GM12878 (cell line): ENCODE measurements around the gene ANKS1A. TPM values are rescaled to one million over a fixed set of nuclear protein-coding genes. Genes with fewer than 3 reads are reported as not detected.

Experiments used
- ATAC-seq: fragments of 200-7000 bp; cut with Tn5 transposase; 3 replicates; pipeline ENCODE4 v1.9.1; 2020; ENCODE audit warnings: mild to moderate bottlenecking, moderate library complexity
- BruUV-seq: library from RNA; stranded (reverse); fragments of 400-500 nt; replicated peaks from 2 replicates; lab custom pipeline; 2021; lab: Mats Ljungman, UMichigan
- CTCF ChIA-PET: fragments of 300-600 bp; sonication (Branson Sonifier 250); formaldehyde crosslinking; extraction: SDS; loops from one replicate; lab custom pipeline; 2021; ENCODE audit warnings: inconsistent platforms; lab: Yijun Ruan, JAX
- POLR2A ChIA-PET: fragments of 350-600 bp; formaldehyde crosslinking; extraction: SDS; loops from one replicate; lab custom pipeline; 2021; ENCODE audit warnings: inconsistent platforms; lab: Charles Lee
- RAD21 ChIA-PET: fragments of 300-600 bp; sonication (Branson Sonifier 250); formaldehyde crosslinking; loops from one replicate; lab custom pipeline; 2023; ENCODE audit warnings: antibody characterized with exemption; ENCODE audit not compliant: unreplicated experiment; lab: Charles Lee
- SMC1A ChIA-PET: fragments of 300-600 bp; sonication (Branson Sonifier 250); formaldehyde crosslinking; loops from one replicate; lab custom pipeline; 2023; ENCODE audit not compliant: unreplicated experiment, uncharacterized antibody; lab: Charles Lee
- DNase-seq: peaks from one replicate; pipeline ENCODE4 v3.0.0-alpha.2; 2011; ENCODE audit warnings: low read depth, low spot score
- FAIRE-seq: peaks from 3 replicates; lab custom pipeline; 2011; peaks lifted over from hg19 to GRCh38; lab: Jason Lieb, UNC
- H2AFZ ChIP-seq: 2 replicates; pipeline ENCODE4 v1.6.0; 2011; ENCODE audit warnings: low read depth, low read length, control low read depth; ENCODE audit not compliant: control insufficient read depth
- H3K27ac ChIP-seq: 2 replicates; pipeline ENCODE4 v1.5.1; 2011; ENCODE audit warnings: control low read depth; ENCODE audit not compliant: control insufficient read depth, insufficient read depth
- H3K27me3 ChIP-seq, 2 experiments: replicated peaks in 1 of 2; 2 replicates each; pipeline versions ENCODE4 v1.6.0 to v1.6.1; 2011; ENCODE audit warnings: low read length in 1 of 2; ENCODE audit not compliant: control insufficient read depth in 2 of 2, insufficient read depth in 2 of 2
- H3K36me3 ChIP-seq, 2 experiments: 2 replicates each; pipeline ENCODE4 v1.5.1; 2011; ENCODE audit warnings: low read length in 1 of 2; ENCODE audit not compliant: control insufficient read depth in 2 of 2, insufficient read depth in 2 of 2
- H3K4me1 ChIP-seq: 2 replicates; pipeline ENCODE4 v1.6.1; 2011; ENCODE audit warnings: mild to moderate bottlenecking, low read length, moderate library complexity, mixed read lengths; ENCODE audit not compliant: control insufficient read depth, insufficient read depth
- H3K4me2 ChIP-seq: 2 replicates; pipeline ENCODE4 v1.6.0; 2011; ENCODE audit warnings: control low read depth; ENCODE audit not compliant: control insufficient read depth, insufficient read depth
- H3K4me3 ChIP-seq: fragments of 200-600 bp; sonication (generic); 2 replicates; pipeline ENCODE4 v1.5.1; 2016
- H3K79me2 ChIP-seq: 2 replicates; pipeline ENCODE4 v1.6.0; 2011; ENCODE audit warnings: low read length; ENCODE audit not compliant: control insufficient read depth, insufficient read depth
- H3K9ac ChIP-seq: 2 replicates; pipeline ENCODE4 v1.8.0; 2011; ENCODE audit warnings: low read length, control low read depth, mixed read lengths; ENCODE audit not compliant: control insufficient read depth, insufficient read depth
- H3K9me3 ChIP-seq: replicated peaks from 3 replicates; pipeline ENCODE4 v1.5.1; 2011; ENCODE audit warnings: mild to moderate bottlenecking, low read length; ENCODE audit not compliant: control insufficient read depth, insufficient read depth
- H4K20me1 ChIP-seq: 2 replicates; pipeline ENCODE4 v1.6.0; 2011; ENCODE audit not compliant: control insufficient read depth, insufficient read depth
- E2F4 ChIP-seq: IDR thresholded peaks from 2 replicates; pipeline ENCODE4 v1.6.1; 2012; ENCODE audit warnings: low read depth, low read length, improper control_type of control experiment
- ELK1 ChIP-seq: IDR thresholded peaks from 2 replicates; pipeline ENCODE4 v1.6.1; 2012; ENCODE audit warnings: low read depth, low read length, improper control_type of control experiment
- KAT2A ChIP-seq: conservative IDR thresholded peaks from 2 replicates; pipeline ENCODE4 v1.6.1; 2011; ENCODE audit warnings: low read depth, low read length; ENCODE audit not compliant: control insufficient read depth
- NFYB ChIP-seq: IDR thresholded peaks from 2 replicates; pipeline ENCODE4 v1.6.1; 2011; ENCODE audit warnings: low read depth, mild to moderate bottlenecking, low read length, improper control_type of control experiment, moderate library complexity; ENCODE audit not compliant: insufficient read depth
- RAD51 ChIP-seq: fragments of 450-650 bp; IDR thresholded peaks from 2 replicates; pipeline ENCODE4 v1.6.1; 2016; ENCODE audit warnings: moderate library complexity, mild to moderate bottlenecking, inconsistent platforms
- RCOR1 ChIP-seq: conservative IDR thresholded peaks from 2 replicates; pipeline ENCODE4 v1.6.1; 2012; ENCODE audit warnings: low read depth, low read length, improper control_type of control experiment
- WGBS: methylation state at CpG from one replicate; pipeline ENCODE4 v1.1.6; 2016; ENCODE audit warnings: low lambda C conversion rate; ENCODE audit not compliant: insufficient replicate concordance, insufficient coverage; ENCODE audit errors: missing lambda C conversion rate; 5-methylcytosine and 5-hydroxymethylcytosine counted together
- in situ Hi-C: fragments of 300-500 bp; cut with MboI; formaldehyde crosslinking; loops from 9 replicates; pipeline ENCODE4 v1.14.3; 2018; ENCODE audit warnings: mixed read lengths
- intact Hi-C: fragments of 100-400 bp; cut with micrococcal nuclease; formaldehyde crosslinking; loops from one replicate; pipeline ENCODE4 v1.14.2; 2022; ENCODE audit not compliant: unreplicated experiment
- polyA plus RNA-seq, 11 experiments: library from polyadenylated mRNA; depleted of rRNA in 4 of 11; unstranded in 6 of 11; stranded (reverse) in 5 of 11; fragments of >200 nt; fragmentation: Nextera tagmentation in 4 of 11; fragmentation: Illumina TruSeq in 1 of 11; extraction: Ambion mirVana in 4 of 11; extraction: Trizol in 1 of 11; gene quantifications; 1 replicate in 1 of 11; 2 replicates in 10 of 11; pipeline versions ENCODE4 v1.2.1 to v1.2.3, GENCODE V29; 2011 to 2016; ENCODE audit warnings: inconsistent platforms in 2 of 11, missing spikeins in 2 of 11, low read depth in 1 of 11
- total RNA-seq, 4 experiments: library from RNA; depleted of rRNA in 3 of 4; stranded (reverse); fragments of >200 nt in 3 of 4; fragmentation: Illumina TruSeq in 1 of 4; extraction: Trizol in 1 of 4; gene quantifications; 2 replicates each; pipeline versions ENCODE4 v1.2.1 to v1.2.3, GENCODE V29; 2013 to 2021

ANKS1A gene
- total and polyA plus RNA-seq, 10 of the 15 experiments (the other 5 are each of a cell fraction or from before 2014, with no cell fraction given): 0.60 to 7.0 (median 3.0) TPM

- no peaks in the 10 kb centered on the region for H4K20me1 ChIP-seq
- ATAC-seq: no peak
- H3K36me3 ChIP-seq: no peaks in the 10 kb centered on the region
- BruUV-seq: no TSS peak
- H3K9me3 ChIP-seq: no peaks in the 10 kb centered on the region
- in situ Hi-C loops: no loop called here
- no peak overlapping the region for H3K4me2 ChIP-seq
- FAIRE-seq: no peak
- TF ChIP-seq NFYB: no peak
- no peak for TF ChIP-seq ELK1
- TF ChIP-seq RCOR1: no peak
- no peak for TF ChIP-seq E2F4
- TF ChIP-seq RAD51: no peak
- no peak for TF ChIP-seq KAT2A
- intact Hi-C loops: no loop called here
- CTCF ChIA-PET: interaction anchor here (0.9 to 1.3 kb wide), 3 partner anchors 18 to 256 kb away, joined by 3 read pairs; no protein-coding TSS in a partner anchor
- no peak overlapping the region for H3K9ac ChIP-seq
- H2AFZ ChIP-seq: no peak overlapping the region
- SMC1A ChIA-PET: interaction anchor here (1.0 to 1.6 kb wide), 2 partner anchors 11 to 177 kb away, joined by 3 to 4 read pairs; no protein-coding TSS in a partner anchor
- H3K27me3 ChIP-seq: no peaks in the 10 kb centered on the region
- no peak overlapping the region for H3K4me3 ChIP-seq
- DNase-seq: no peak
- WGBS: 87% methylated on average over 5 of the region's 5 CpGs
- RAD21 ChIA-PET: no interaction called here
- POLR2A ChIA-PET: no interaction called here
- H3K4me1 ChIP-seq: no peaks in the 10 kb centered on the region
- H3K79me2 ChIP-seq: no peaks in the 10 kb centered on the region
- no peak overlapping the region for H3K27ac ChIP-seq
Observed at GRCh38 chr6:34950849-34951248, 61.8 kb downstream of the ANKS1A start.
